SKM-1 (cell line): ENCODE measurements around the gene CRISPLD2.
A peak's percentile ranks its signal among the peaks of the same experiment; 100 is the strongest.
"Not testable (repeated sequence)": the region's sequence is repeated elsewhere in the genome, so short reads cannot be mapped to it uniquely, and the experiment has no call there.

Experiments used
- DNase-seq: peaks from one replicate; lab custom pipeline; 2025; ENCODE audit not compliant: unreplicated experiment; lab: John Stamatoyannopoulos, UW

CRISPLD2 gene

GRCh38 chr16:84821728-84822689 is 2.2 kb downstream of the CRISPLD2 start:
- no peak for DNase-seq

DNA sequence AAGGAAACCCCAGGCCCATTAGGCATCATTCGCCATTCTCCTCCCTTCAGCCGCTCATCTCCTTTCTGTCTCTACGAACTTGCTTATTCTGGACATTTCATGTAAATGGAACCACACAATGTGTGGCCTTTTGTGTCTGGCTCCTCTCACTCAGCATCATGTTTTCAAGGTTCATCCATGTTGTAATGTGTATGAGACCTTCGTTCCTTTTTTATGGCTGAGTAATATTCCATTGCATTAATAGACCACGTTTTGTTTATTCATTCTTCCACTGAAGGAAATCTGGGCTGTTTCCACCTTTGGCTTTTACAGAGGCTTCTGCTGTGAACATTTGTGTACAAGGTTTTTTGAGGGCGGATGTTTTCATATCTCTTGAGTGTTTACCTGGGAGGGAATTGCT is 3.2 kb downstream of the CRISPLD2 start:
- DNase-seq: no peak

DNA sequence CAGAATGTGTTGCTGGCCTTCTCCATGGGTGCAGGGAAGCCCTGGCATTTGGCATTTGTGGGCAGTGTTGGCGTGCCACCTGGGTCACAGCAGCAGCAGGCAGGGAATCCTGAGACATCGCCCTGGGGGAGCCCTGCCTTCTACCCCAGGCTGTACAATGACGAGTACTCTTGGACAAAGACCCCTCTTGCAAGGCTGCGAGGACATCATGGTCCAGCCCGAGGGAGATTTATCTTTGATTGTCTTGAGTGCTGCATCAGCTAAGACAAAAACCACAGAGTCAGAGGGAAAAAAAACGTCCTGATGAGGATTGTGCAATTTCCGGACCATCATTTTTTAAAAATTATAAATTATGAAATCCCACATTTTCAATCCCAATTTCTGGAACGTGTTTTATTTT is 3.7 kb downstream of the CRISPLD2 start:
- DNase-seq: no peak

DNA sequence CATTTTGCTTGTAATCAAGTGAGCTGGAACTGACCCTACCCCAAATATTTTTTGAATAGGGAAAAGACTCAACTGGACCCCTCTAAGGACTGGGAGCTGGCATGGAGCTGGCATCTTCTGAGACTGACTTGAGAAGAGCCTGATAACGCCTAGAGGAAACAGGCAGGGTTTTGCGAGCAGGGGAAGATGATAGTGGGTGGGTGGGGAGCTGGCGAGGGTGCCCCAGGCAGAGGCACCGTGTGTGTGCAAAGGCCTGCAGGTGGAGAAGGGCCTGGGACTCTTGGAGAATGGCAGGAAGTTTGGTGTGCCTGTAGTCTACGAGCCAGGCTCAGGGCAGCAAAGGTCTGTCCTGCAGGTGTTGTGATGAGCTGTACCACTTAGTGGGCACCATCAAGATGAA is 4.1 kb downstream of the CRISPLD2 start:
- no peak for DNase-seq

GRCh38 chr16:84825896-84826557 is 6.2 kb downstream of the CRISPLD2 start:
- DNase-seq: no peak

DNA sequence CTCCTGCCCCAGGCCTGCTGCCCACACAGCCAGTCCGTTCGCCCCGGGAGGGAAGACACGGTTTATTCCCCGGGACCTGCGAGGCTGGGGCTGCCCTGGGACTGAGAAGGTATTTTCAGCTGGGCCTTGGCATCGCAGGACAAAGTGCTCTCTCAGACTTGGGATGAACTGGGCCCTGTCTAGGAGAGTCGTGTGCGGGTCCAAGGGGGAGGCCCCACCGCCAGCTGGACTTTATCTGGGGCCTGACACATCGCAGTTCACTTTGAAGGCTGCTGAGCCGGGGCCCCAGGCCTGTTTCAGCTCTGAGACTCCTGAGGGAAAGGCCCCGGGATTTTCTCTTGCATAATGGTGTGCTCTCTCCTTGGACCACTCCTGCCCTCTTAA is 6.8 kb downstream of the CRISPLD2 start:
- no peak for DNase-seq

GRCh38 chr16:84827131-84827574 is 7.4 kb downstream of the CRISPLD2 start:
- DNase-seq: peak; percentile 80

DNA sequence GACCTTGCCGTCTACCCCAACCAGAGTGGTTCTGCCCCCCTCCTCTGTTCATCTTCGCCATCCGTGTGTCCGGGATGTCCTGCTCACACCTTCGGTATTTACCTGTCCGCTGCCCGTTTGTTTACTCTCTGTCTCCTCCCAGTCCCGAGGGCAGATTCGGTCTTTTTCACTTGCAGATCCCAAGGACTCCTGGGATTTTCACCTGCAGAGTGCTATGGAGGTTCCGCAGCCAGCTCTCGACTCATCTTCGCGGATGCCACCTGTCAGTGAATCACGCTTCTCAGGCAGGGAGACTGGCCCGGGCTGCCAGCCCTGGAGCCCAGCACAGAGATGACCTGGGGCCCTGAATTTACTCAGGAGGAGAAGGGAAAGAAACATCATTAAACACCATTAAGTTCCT is 8.1 kb downstream of the CRISPLD2 start:
- no peak for DNase-seq

- no peak for DNase-seq
Observed at GRCh38 chr16:84828322-84828721, 8.5 kb downstream of the CRISPLD2 start.

DNA sequence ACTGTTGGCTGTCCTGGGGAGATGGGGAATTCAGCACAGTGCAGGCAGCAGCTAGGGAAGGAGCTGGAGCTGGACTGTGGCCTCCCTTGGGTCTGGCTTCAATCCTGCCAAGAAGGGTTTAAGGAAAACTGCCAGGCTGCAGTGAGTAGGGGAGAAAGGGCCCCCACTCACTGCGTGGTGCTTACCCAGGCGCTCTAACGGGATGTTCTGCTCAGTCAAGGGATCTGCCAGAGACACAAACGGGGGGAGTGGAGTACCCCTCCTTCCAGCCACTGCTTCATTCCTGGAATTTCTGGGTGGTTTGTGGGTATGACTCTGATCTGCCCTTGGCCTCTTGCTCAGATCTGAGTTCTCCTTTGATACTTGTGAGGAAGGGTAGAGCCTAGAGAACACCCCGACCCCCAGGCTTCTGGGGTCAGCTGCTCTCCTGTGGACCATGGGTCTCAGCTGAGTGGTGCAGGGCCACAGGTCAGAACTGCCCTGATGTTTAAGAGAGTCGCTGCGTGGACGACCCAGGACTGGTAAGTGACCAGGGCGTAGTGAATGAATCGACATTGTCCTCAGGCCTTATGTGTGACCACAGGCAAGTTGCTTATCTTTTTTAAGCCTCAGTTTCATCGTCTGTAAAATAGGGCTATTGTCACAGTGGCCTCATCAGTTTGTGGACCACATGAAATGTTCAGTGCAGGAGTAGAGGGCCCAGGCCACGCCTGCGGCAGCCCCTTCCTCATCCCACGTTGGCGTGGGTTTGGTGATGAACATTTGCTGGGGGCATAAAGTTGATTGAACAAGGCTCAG is 9.6 kb downstream of the CRISPLD2 start:
- DNase-seq: no peak

- no peak for DNase-seq
Observed at GRCh38 chr16:84830765-84831384, 11.1 kb downstream of the CRISPLD2 start.

DNA sequence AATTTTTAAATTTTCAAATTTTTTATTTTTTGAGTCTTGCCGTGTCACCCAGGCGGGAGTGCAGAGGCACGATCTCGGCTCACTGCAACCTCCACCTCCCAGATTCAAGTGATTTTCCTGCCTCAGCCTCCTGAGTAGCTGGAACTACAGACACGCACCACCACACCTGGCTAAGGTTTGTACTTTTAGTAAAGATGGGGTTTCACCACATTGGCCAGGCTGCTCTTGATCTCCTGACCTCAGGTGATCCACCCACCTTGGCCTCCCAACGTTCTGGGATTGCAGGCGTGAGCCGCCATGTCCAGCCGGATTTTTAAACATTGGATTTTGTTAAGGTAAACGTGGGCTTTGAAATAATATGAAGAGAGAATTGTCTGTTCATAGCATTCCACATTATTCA is 11.9 kb downstream of the CRISPLD2 start:
- DNase-seq: not testable (repeated sequence)

DNA sequence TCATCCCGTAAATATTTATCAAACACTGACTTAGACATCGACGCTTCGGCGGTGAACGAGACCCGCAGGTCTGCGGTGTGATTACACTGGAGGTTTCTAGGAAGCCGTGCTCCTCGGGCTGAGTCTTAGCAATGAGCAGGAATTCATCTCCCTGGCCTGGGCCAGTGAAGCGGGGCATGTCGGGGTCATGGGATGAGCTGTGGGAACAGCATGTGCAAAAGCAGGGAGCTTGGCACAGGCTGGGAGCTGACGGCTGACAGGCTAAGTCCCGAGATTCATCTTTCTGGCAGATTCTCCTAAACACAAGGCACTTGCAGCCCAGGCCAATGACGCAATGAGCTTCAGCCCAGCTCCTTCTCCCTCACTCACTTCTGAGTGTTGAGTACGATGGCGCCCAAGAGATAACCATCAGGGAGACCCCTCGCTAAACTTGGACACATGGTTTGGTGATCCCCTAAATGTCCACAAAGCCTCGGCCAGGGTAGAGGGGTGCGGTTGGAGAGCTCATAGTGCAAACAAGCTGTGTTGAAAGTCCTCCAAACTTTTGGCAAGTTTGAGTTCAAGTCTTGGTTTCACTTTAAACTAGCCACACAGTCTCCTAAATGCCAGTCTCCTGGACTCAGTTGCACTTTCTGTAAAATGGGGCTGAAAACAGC is 12.8 kb downstream of the CRISPLD2 start:
- DNase-seq: no peak

DNA sequence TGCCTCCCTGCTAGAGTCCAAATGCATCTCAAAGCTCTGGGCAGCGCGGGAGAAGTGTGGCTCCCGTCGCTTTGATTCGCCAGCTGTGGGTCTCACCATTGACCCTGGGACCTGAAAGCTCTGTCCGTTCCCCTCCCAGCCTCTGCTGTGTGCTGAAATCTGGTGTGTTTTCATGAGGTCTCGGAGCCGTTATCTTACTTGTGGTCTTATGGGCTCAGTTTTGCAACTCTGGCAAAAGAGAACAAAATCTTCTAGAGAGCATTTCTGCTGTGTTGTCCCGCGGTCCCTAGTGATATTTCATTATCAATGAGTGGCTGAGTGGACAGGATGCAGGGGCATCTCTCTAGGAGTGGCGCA is 13.3 kb downstream of the CRISPLD2 start:
- DNase-seq: no peak

- no peak for DNase-seq
Observed at GRCh38 chr16:84833542-84834402, 14.0 kb downstream of the CRISPLD2 start.

- DNase-seq: no peak
Observed at GRCh38 chr16:84834403-84834772, 14.6 kb downstream of the CRISPLD2 start.

DNA sequence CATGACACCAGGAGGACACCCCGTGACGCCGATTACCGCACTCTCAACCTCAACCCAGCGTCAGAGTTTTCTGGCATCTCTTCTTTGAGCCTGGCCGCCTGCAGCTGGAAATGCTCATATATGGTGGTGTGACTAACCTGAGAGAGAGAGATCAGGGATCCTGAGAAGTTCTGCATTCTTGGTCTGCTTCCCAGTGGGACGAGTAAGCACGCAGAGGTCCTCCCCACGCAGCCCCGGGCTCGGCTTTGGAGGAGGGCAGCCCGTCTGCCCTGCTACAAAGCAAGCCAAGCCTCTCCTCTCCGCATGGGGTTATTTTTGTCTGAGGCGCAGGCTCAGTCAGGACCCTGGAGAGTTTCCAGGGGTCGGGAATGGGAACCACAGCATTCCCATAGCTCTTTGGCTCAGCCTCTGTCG is 16.5 kb downstream of the CRISPLD2 start:
- no peak for DNase-seq

- no peak for DNase-seq
Observed at GRCh38 chr16:84836967-84837366, 17.2 kb downstream of the CRISPLD2 start.

DNA sequence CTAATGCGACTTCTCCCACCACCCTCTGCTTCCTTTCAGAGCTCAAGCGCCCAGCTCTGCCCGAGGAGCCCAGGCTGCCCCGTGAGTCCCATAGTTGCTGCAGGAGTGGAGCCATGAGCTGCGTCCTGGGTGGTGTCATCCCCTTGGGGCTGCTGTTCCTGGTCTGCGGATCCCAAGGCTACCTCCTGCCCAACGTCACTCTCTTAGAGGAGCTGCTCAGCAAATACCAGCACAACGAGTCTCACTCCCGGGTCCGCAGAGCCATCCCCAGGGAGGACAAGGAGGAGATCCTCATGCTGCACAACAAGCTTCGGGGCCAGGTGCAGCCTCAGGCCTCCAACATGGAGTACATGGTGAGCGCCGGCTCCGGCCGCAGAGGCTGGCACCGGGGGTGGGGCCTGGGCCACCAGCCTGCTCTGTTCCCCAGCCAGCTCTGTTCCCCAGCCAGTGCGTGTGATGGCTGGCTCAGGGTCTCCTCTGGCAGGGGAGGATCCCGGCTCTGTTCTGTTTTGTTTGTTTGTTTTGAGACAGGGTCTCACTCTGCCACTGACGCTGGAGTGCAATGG is 18.7 kb downstream of the CRISPLD2 start:
- no peak for DNase-seq
